SK-N-DZ (cell line): ENCODE measurements around the gene PGM5.

ENCODE experiments used
- DNase-seq: peaks from one replicate; pipeline ENCODE4 v3.0.0-alpha.2; 2015; ENCODE audit warnings: low spot score

PGM5 gene

GRCh38 chr9:68536876-68537615, 180.6 kb downstream of the PGM5 start:
- DNase-seq = no peak

- DNase-seq = no peak
Observed at GRCh38 chr9:68537616-68537880, 181.1 kb downstream of the PGM5 start.

- DNase-seq = no peak
Observed at GRCh38 chr9:68538200-68538599, 181.8 kb downstream of the PGM5 start.

- DNase-seq = no peak
Observed at GRCh38 chr9:68540712-68541535, 184.5 kb downstream of the PGM5 start, which contains the start of gene TMEM252. Gene TMEM252, minus strand, starts transcription at chr9:68540883. Its CDS starts 69 bp downstream, at chr9:68540814.

- no peak for DNase-seq
Observed at GRCh38 chr9:68541568-68541967, 185.2 kb downstream of the PGM5 start.

GRCh38 chr9:68545033-68545705, 188.8 kb downstream of the PGM5 start:
- no peak for DNase-seq

- DNase-seq = no peak
Observed at GRCh38 chr9:68546596-68547390, 190.4 kb downstream of the PGM5 start.

GRCh38 chr9:68547417-68547816, 191.0 kb downstream of the PGM5 start:
- no peak for DNase-seq

- no peak for DNase-seq
Observed at GRCh38 chr9:68548241-68548640, 191.8 kb downstream of the PGM5 start.

- DNase-seq = no peak
Observed at GRCh38 chr9:68551191-68551590, 194.8 kb downstream of the PGM5 start.

GRCh38 chr9:68552700-68553476, 196.5 kb downstream of the PGM5 start:
- no peak for DNase-seq

GRCh38 chr9:68555437-68556150, 199.2 kb downstream of the PGM5 start:
- DNase-seq = no peak

- no peak for DNase-seq
Observed at GRCh38 chr9:68558545-68558944, 202.1 kb downstream of the PGM5 start.

- peak; percentile 9 for DNase-seq
Observed at GRCh38 chr9:68560071-68560844, 203.8 kb downstream of the PGM5 start.

- no peak for DNase-seq
Observed at GRCh38 chr9:68562461-68562860, 206.1 kb downstream of the PGM5 start.

- no peak for DNase-seq
Observed at GRCh38 chr9:68567565-68567964, 211.2 kb downstream of the PGM5 start.

- DNase-seq = no peak
Observed at GRCh38 chr9:68574150-68574549, 217.7 kb downstream of the PGM5 start.

GRCh38 chr9:68575817-68576216, 219.4 kb downstream of the PGM5 start:
- no peak for DNase-seq

GRCh38 chr9:68577774-68578591, 221.6 kb downstream of the PGM5 start:
- no peak for DNase-seq
